MG63 (cell line): ENCODE results near the gene CAVIN2. TPM values are rescaled to one million over a fixed set of nuclear protein-coding genes. Genes with fewer than 3 reads are reported as not detected.
A peak's percentile ranks its signal among the peaks of the same experiment; 100 is the strongest.

Source experiments
- DNase-seq: peaks from one replicate; pipeline ENCODE4 v3.0.0-alpha.2; 2020
- H3K27me3 ChIP-seq: fragments of 250-450 bp; sonication (Bioruptor Pico); 2 replicates; pipeline ENCODE4 v1.5.1; 2020; ENCODE audit warnings: mild to moderate bottlenecking, moderate library complexity
- H3K36me3 ChIP-seq: fragments of 250-450 bp; sonication (Bioruptor Pico); 2 replicates; pipeline ENCODE4 v1.5.1; 2020; ENCODE audit warnings: mild to moderate bottlenecking, moderate library complexity
- H3K4me3 ChIP-seq: fragments of 250-450 bp; sonication (Bioruptor Pico); 2 replicates; pipeline ENCODE4 v1.5.1; 2020; ENCODE audit warnings: mild to moderate bottlenecking, moderate library complexity
- H3K9me3 ChIP-seq: fragments of 250-450 bp; sonication (Bioruptor Pico); 2 replicates; pipeline ENCODE4 v1.5.1; 2020; ENCODE audit warnings: mild to moderate bottlenecking, moderate library complexity
- total RNA-seq: library from RNA; depleted of rRNA; stranded (reverse); fragments of >200 nt; shearing (Covaris generic); gene quantifications from 2 replicates; pipeline ENCODE4 v1.2.3, GENCODE V29; 2014; ENCODE audit warnings: low replicate concordance

Gene CAVIN2
- total RNA-seq, 1 experiment from 2014 or later: 44.2 TPM

DNA sequence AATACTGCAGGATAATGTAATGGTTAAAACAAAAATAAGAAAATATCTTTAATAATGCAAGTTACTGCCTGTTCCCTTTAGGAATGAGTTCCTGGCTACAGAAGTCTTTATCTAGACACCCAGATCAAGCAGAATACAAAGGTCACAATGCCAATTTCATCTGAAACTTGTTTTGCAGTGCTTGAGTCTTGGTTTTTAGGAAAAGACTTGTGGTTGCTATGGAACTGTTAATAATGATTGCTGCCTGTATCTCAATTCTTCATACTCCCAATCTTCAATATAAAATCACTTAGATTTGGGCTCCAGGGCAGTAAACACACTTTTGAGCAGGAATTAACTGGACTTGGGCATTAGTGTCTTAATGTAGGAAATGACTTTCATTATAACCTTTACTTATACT is 14.2 kb downstream of the CAVIN2 start:
- Histone ChIP-seq H3K36me3 (peaks cover 10% of the 10 kb centered on the region), H3K9me3 (no peaks in the 10 kb centered on the region), H3K27me3 (no peaks in the 10 kb centered on the region), H3K4me3 (no peak overlapping the region)
- no peak for DNase-seq

DNA sequence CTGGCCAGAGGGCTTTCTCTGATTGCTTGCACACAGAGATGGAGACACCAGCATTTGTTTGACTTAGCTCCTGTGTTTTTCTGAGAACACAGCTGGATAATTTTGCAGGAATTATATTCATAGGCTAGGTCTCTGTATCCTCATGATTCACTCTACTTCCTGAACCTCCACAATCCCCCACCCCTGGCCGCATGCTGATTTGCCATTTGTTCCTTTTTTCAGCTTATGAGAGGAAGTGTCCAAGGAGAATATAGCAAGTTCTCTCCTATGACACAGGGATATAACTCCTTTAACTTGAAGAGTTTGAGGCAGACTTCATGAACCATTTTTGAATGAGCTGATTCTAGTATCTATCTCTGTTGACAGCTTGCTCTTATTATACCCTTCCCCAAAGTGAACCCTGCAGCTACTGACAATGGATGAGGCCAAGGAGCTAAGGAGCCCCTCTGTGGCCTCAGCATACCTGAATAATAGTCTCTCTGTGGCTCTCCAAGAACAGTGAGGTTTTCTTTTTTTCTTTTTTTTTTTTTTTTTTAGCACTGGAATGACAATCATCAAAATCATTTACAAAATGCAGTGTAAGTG is 15.4 kb downstream of the CAVIN2 start:
- H3K27me3 ChIP-seq: no peaks in the 10 kb centered on the region
- H3K4me3 ChIP-seq: no peak overlapping the region
- no peak for DNase-seq
- peaks cover 10% of the 10 kb centered on the region for H3K36me3 ChIP-seq
- no peaks in the 10 kb centered on the region for H3K9me3 ChIP-seq

DNA sequence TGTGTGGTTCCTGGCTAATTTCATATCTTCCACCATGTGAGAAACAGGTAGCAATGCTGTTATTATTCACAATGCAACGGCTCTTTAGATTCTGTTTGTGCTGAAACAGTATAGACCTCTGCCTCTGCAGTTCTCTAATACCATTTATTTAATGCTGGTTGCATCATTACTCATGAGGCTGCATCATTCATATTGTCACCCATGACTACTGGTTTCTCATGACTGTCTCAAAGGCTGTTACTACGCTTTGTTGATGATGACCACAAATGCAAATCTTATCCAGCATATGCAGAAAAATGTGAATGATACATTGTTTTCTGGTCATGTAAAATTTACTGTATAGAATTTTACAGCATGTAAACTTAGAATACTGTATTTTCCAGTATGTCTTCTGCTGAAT is 22.5 kb downstream of the CAVIN2 start:
- H3K36me3 ChIP-seq: no peaks in the 10 kb centered on the region
- DNase-seq: no peak
- H3K9me3 ChIP-seq: no peaks in the 10 kb centered on the region
- H3K27me3 ChIP-seq: no peaks in the 10 kb centered on the region
- H3K4me3 ChIP-seq: no peak overlapping the region

DNA sequence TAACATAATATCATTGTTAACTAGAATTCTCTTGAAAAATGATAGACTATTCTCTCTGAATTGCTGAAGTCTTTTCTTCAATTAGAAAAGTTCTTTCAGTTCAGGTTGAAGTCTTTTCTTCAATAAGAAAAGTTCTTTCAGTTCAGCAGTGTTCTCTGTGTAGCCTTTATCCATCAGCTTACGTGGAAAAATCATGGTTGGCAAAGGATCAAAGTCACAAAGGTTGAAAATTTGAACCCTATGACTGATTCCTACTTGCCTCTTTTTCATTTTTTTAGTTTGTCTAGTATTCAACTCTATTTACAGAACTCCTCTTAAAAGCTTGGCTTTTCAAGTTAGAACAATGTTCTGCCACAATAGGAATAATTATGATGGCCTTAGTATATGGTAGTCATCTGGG is 25.8 kb downstream of the CAVIN2 start:
- Histone ChIP-seq H3K27me3 (no peaks in the 10 kb centered on the region), H3K4me3 (no peak overlapping the region), H3K36me3 (no peaks in the 10 kb centered on the region), H3K9me3 (no peaks in the 10 kb centered on the region)
- no peak for DNase-seq

DNA sequence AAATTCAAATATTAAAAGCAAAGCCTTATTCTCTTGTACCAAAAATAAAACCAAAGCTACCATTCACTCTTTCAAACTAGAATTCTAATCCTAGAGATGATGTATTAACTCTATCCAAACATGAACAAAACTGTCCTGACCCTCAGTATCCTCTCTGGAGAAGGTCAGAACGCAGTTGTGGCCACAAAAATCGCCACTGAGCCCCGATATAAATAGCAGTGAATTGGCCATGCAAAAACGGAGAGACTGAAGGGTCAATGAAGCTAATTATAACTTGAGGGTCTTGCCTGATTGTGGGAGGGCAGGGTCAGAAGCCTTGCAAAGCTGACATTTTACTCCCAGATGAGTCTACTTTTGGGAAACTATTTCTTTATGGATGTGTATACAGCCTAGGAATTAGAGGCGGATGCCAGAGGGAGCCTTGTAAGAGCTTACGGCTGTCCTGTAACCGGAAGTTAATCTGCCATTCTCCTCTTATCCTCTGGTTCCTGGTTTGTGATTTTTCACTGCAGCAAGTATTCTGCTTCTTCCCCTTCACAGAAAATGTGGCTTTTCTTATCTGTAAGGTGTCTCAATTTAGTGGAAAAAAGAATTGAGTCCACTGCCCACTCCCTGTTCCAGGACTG is 28.1 kb downstream of the CAVIN2 start:
- no peak for DNase-seq
- Histone ChIP-seq H3K9me3 (no peaks in the 10 kb centered on the region), H3K4me3 (no peak overlapping the region)

DNA sequence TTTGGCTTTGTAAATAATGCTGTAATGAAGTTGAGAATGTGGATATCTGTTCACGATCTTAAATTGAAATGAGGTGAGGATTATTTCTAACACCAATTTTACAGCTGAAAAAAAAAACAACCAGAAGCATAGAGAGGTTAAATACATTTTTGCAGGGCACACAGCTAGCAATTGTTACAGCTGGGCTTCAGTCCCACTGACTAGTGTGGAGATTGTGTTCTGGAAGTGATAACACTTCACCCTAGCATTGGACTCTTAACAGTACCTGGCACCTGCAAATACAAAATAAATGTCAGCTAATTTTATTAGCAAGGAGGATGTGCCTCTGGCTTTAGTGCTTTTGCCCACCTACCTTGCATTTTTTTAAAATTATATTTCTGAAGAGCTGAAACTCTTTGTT is 28.8 kb downstream of the CAVIN2 start:
- Histone ChIP-seq H3K27me3 (no peaks in the 10 kb centered on the region), H3K36me3 (no peaks in the 10 kb centered on the region), H3K4me3 (no peak overlapping the region), H3K9me3 (no peaks in the 10 kb centered on the region)
- DNase-seq: no peak

More for the DNA sequence above, 28.1 kb downstream of the CAVIN2 start:
- Histone ChIP-seq H3K27me3 (no peaks in the 10 kb centered on the region), H3K36me3 (no peaks in the 10 kb centered on the region)

DNA sequence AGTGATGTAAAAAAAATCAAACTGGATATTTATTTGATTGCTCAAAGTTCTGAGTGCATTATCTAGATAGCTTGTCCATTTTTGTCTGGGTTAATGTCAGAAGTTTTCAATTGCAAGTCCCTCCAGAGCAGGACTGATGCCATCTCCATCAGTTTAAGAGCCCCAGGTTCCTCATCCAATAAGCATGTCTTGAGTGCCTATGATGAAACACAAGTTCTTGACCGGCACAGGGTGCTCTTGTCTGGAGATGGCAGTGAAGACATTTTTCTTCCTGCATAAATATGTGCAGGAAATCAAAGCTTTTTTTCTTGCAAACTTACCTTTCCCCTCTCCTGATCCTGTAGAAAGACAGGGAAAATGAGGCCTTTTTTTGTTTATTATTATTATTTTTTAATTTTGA is 31.9 kb downstream of the CAVIN2 start:
- H3K36me3 ChIP-seq: no peaks in the 10 kb centered on the region
- no peaks in the 10 kb centered on the region for H3K27me3 ChIP-seq
- no peak for DNase-seq
- no peaks in the 10 kb centered on the region for H3K9me3 ChIP-seq
- no peak overlapping the region for H3K4me3 ChIP-seq

DNA sequence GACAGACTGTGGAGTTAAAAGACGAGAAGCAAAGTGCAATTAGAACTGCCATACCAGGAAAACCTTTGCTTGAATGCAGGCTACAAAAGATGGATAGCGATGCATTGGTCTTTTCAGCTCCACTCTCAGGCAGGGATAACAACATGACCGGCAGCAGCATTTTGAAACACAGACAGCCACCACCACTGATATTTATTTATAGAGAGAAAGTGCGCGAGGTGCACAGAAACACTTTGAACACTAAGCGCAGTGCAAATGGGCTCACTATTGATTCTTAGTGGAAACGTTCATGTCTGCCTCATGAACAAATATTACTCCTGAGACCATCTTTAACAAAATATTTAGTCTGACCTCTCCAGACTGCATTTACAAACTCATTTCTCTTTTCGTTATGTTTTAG is 32.9 kb downstream of the CAVIN2 start:
- no peak for DNase-seq
- no peaks in the 10 kb centered on the region for H3K9me3 ChIP-seq
- H3K36me3 ChIP-seq: no peaks in the 10 kb centered on the region

DNA sequence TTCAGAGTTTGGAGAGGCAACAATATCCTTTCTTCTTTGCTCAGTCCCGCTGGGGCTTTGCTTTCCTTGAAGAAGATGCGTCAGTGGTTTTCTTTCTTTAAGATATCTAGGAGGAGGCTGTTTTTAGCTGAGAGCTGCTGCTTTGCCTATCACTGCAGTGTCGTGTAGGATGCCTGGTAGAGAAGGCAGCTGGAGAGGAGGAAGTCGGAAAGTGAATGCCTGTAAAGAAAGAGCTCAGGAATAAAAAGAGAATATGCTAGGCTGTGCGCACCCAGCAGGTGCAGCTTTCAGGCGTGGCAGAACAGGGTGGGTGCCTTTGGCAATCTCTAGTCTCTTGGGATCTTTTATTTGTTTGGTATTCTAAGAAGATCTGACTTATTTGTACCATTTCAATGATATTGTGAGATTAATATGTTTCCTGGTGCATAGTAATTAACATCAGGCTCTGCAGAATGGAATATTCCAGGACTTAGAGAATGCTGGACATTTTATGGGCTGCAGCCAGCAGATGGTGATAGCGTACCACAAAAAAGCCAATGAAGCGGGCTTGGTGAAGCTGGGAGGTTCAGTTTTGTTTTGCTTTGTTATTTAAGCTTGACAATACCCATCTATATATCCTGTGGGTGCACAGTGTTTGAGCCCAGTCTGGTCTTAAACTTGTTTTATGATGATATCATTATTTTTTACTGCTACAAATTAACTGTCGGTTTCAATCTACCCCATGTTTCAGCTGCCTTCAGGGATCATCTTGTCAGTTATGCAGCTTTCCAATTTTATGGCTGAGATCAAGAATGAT is 34.9 kb downstream of the CAVIN2 start:
- Histone ChIP-seq H3K36me3 (no peaks in the 10 kb centered on the region), H3K9me3 (no peaks in the 10 kb centered on the region), H3K4me3 (no peak overlapping the region), H3K27me3 (no peaks in the 10 kb centered on the region)
- peak; percentile 41 for DNase-seq

More for the DNA sequence above, 32.9 kb downstream of the CAVIN2 start:
- no peak overlapping the region for H3K4me3 ChIP-seq
- H3K27me3 ChIP-seq: no peaks in the 10 kb centered on the region

DNA sequence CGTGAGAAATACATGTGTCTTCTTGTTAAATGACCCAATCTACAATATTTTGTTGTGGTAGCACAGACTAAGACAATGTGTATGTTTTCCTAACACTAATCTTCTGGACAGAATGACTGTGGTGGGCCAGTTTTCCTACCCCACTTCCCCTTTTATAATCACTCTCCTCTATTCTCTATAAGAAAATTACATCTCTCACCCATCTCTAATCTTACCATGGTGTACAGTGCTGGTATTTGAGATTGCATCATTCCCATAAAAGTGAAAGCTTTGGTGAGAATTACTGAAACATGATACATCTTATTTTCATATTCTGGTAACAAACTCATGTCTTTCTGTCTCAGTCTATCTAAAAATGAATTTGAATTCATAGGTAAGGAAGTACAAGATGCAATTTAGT is 40.5 kb downstream of the CAVIN2 start:
- DNase-seq: no peak
- H3K9me3 ChIP-seq: no peaks in the 10 kb centered on the region

DNA sequence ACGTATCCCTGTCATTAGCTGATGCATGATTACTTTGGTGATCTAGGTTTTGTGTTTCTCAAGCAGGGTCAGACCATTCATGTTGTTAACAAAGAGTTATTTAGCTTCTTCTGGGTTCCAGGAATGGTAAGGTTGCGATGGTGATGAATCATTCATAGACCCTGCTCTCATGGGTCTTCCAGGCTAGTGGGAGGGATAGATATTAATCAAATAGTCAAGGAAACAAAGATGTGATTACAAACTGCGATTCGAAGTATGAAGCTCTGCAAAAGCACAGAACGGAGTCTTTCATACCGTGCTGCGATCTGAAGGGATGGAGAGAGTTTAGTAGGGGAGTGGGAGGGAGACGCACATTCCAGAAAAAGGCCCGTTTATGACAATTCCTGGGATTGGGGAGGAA is 42.1 kb downstream of the CAVIN2 start:
- Histone ChIP-seq H3K9me3 (no peaks in the 10 kb centered on the region), H3K27me3 (no peaks in the 10 kb centered on the region), H3K36me3 (no peaks in the 10 kb centered on the region), H3K4me3 (no peak overlapping the region)
- no peak for DNase-seq

More for the DNA sequence above, 40.5 kb downstream of the CAVIN2 start:
- Histone ChIP-seq H3K4me3 (no peak overlapping the region), H3K36me3 (no peaks in the 10 kb centered on the region), H3K27me3 (no peaks in the 10 kb centered on the region)

DNA sequence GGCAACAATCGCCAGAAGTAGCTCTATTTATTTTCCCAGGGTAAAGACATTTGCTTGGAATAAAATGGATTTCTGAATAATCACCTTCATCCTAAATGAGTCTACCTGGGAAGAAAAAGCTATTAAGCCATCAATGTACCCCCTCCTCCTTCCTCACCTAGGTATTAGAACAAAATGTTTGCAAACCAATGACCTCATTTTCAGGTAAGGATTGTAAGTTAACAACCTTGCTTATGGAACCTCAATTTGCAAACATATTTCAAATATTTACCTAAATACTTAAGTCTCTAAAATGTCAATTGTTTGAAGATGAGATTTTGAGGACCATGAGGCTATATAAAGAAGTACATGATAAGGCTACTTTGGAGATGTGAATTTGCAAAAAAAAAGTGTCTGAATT is 43.9 kb downstream of the CAVIN2 start:
- H3K4me3 ChIP-seq: no peak overlapping the region
- H3K9me3 ChIP-seq: no peaks in the 10 kb centered on the region
- H3K36me3 ChIP-seq: no peaks in the 10 kb centered on the region
- no peaks in the 10 kb centered on the region for H3K27me3 ChIP-seq
- no peak for DNase-seq

DNA sequence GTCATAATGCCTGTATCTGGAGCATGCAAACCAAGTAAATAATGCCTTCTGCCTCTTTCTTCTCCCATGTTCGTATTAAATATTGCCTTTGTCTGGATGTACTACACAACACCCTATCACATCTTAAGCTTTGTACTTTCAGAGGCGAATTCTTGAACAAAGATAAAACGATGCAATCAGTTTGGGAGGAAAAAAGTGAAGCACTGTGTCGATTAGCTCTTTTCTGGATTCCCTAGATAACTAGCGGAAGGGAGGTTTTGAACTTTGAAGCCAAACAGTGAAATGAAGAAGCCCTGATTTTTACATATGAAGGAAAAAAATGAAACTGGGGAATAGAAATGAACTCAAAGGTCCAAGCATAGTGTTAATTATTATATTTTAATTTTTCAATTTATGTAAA is 44.7 kb downstream of the CAVIN2 start:
- H3K9me3 ChIP-seq: no peaks in the 10 kb centered on the region
- no peaks in the 10 kb centered on the region for H3K36me3 ChIP-seq

DNA sequence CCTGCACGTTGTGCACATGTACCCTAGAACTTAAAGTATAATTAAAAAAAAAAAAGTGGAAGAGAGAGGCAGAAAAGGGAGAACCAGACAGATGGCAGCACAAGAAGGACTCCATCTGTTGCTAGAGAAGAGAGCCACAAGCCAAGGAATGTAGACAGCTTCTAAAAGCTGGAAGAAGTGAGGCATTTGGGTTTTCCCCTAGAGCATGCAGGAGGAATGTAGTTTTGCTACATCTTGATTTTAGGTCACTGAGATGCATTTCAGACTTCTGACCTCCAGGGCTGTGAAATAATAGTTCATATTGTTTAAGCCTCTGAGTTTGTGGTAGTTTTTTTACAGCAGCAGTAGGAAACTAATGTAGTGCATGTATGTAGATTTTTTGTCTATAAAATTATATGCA is 46.0 kb downstream of the CAVIN2 start:
- Histone ChIP-seq H3K36me3 (no peaks in the 10 kb centered on the region), H3K9me3 (no peaks in the 10 kb centered on the region), H3K4me3 (no peak overlapping the region), H3K27me3 (no peaks in the 10 kb centered on the region)
- no peak for DNase-seq

More for the DNA sequence above, 44.7 kb downstream of the CAVIN2 start:
- H3K4me3 ChIP-seq: no peak overlapping the region
- H3K27me3 ChIP-seq: no peaks in the 10 kb centered on the region
- no peak for DNase-seq

DNA sequence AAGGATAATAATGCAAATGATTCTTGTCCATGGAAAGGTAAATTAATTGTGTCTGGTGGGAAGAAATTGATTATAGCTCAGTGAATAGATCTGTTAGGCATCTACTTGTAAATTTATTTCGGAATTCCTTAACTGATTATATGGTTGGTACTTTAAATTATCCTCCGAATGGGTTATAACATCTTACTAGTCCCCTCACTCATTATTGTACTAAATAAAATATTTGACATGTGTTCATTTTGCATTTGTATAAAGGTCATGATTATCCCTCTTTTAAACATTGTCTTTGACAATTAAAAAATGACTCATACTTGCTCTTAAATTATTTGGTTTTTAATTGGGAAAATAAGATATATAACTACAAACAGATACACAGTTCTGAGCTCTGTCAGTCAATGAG is 47.4 kb downstream of the CAVIN2 start:
- Histone ChIP-seq H3K4me3 (no peak overlapping the region), H3K27me3 (no peaks in the 10 kb centered on the region), H3K9me3 (no peaks in the 10 kb centered on the region), H3K36me3 (no peaks in the 10 kb centered on the region)
- no peak for DNase-seq

DNA sequence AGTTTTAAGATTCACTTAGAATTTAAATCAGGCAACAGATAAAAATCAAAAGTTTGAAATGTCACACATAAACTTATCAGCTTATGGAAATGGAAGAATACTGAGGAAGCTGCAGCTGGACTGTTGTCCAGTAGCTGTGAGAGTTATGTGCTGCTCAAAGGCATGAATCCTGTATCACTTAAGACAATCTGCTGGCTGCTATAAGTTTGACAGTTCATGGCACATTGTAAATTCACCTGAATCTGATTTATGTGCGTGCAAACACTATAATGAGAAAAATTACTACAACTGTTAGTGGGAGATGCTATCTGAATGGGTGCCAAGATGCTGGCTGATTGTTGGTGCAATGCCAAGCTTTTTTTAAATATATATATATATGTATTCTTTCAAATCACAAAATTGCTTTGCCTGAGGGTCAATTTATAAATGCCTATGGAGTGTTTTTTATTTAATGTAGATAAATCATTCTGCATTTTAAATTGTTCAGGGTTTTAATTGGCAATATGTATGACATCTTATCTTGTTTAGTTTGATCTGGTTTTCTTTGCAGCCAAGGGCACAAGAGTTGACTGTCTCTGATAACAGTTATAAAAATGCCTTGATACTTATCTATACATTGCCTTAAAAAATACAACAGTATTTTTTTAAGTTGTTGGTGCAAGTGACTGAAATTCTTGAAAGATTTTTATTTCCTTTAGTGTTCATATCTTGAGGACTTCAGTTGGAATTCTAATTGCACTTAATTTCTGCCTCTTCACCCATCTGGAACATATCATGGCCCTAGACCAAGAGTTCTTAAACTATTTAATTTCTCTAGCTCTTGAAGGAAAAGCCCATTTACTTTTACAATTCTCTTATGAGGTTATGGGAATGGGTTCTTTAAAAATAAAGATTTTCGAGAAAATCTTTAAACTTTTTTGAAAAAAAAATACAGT is 48.7 kb downstream of the CAVIN2 start:
- H3K4me3 ChIP-seq: no peak overlapping the region
- no peaks in the 10 kb centered on the region for H3K36me3 ChIP-seq
- H3K27me3 ChIP-seq: peaks cover 2% of the 10 kb centered on the region; the same call in 1 of the 2 replicates
- no peak for DNase-seq
- no peaks in the 10 kb centered on the region for H3K9me3 ChIP-seq

DNA sequence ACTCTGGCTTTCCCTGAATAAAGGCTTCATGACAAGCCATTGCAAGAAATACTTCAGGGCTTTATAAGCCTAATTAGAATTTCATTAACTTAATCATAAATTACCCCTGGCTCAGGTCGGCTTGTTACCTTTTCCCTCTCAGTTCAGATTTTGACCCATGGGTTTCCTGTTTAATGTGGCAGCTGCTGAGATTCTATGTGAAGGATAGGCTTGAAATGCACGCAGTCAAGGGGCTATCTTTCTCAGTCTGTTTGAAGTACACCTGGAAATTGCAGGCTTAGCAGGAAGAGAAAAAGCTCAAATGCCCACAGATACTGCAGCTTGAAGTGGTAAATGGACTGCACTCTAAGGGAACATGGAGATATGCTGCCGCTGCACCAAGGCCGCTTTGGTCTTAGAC is 49.4 kb downstream of the CAVIN2 start:
- Histone ChIP-seq H3K27me3 (peaks cover 3% of the 10 kb centered on the region; the same call in 1 of the 2 replicates), H3K36me3 (no peaks in the 10 kb centered on the region), H3K9me3 (no peaks in the 10 kb centered on the region), H3K4me3 (no peak overlapping the region)
- DNase-seq: no peak
